Right forelimb (tissue), 1 donor: ENCODE data around the gene PMIS2.

Source experiments
- DNase-seq: peaks from one replicate; pipeline ENCODE4 v3.0.0-alpha.2; 2018

Gene PMIS2

GRCh38 chr19:35556846-35557538 is 29.0 kb upstream of the PMIS2 start:
- DNase-seq: no peak

GRCh38 chr19:35557539-35558399 is 28.2 kb upstream of the PMIS2 start:
- DNase-seq: peak; percentile 69

GRCh38 chr19:35558400-35559280 is 27.3 kb upstream of the PMIS2 start:
- peak; percentile 29 for DNase-seq

- peak; percentile 29 for DNase-seq
Measured at GRCh38 chr19:35559281-35559659, 26.7 kb upstream of the PMIS2 start.

GRCh38 chr19:35559781-35560180 is 26.2 kb upstream of the PMIS2 start:
- DNase-seq: no peak

GRCh38 chr19:35560271-35560670 is 25.7 kb upstream of the PMIS2 start:
- DNase-seq: peak; percentile 36

GRCh38 chr19:35560677-35561076 is 25.3 kb upstream of the PMIS2 start:
- DNase-seq: no peak

- no peak for DNase-seq
Measured at GRCh38 chr19:35561436-35561835, 24.5 kb upstream of the PMIS2 start.

GRCh38 chr19:35562336-35562735 is 23.6 kb upstream of the PMIS2 start:
- no peak for DNase-seq

- DNase-seq: no peak
Measured at GRCh38 chr19:35562776-35563175, 23.2 kb upstream of the PMIS2 start.

- no peak for DNase-seq
Measured at GRCh38 chr19:35563207-35563829, 22.7 kb upstream of the PMIS2 start, which contains the start of gene ATP4A. TSS of gene ATP4A (minus strand) at chr19:35563658. CDS start at chr19:35563629, 29 bp downstream.

GRCh38 chr19:35565016-35565856 is 20.7 kb upstream of the PMIS2 start:
- no peak for DNase-seq

- DNase-seq: no peak
Measured at GRCh38 chr19:35566738-35567137, 19.2 kb upstream of the PMIS2 start.

GRCh38 chr19:35569281-35569781 is 16.6 kb upstream of the PMIS2 start:
- DNase-seq: no peak

- no peak for DNase-seq
Measured at GRCh38 chr19:35571406-35571965, 14.5 kb upstream of the PMIS2 start.

- DNase-seq: no peak
Measured at GRCh38 chr19:35577918-35578317, 8.1 kb upstream of the PMIS2 start.

GRCh38 chr19:35578707-35579106 is 7.3 kb upstream of the PMIS2 start:
- DNase-seq: no peak

GRCh38 chr19:35582760-35583159 is 3.2 kb upstream of the PMIS2 start:
- no peak for DNase-seq

- no peak for DNase-seq
Measured at GRCh38 chr19:35587321-35587720, 1.3 kb downstream of the PMIS2 start.

- no peak for DNase-seq
Measured at GRCh38 chr19:35590875-35591274, 4.9 kb downstream of the PMIS2 start.

GRCh38 chr19:35592226-35592625 is 6.3 kb downstream of the PMIS2 start:
- no peak for DNase-seq
